GM12891 (cell line): Measurements from ENCODE around the gene TEX26.

Experiments used
- DNase-seq: peaks from one replicate; pipeline ENCODE4 v3.0.0; 2011; ENCODE audit warnings: low spot score; ENCODE audit not compliant: insufficient read length
- FAIRE-seq: peaks from 2 replicates; lab custom pipeline; 2011; peaks lifted over from hg19 to GRCh38; lab: Jason Lieb, UNC
- PAX5 ChIP-seq: IDR thresholded peaks from 2 replicates; pipeline ENCODE4 v1.6.1; 2011; ENCODE audit warnings: low read length, moderate library complexity, mild to moderate bottlenecking; ENCODE audit not compliant: insufficient read depth, severe bottlenecking
- POLR2A ChIP-seq: IDR thresholded peaks from 2 replicates; pipeline ENCODE4 v1.6.1; 2011; ENCODE audit warnings: low read depth, low read length, control low read depth
- POLR2AphosphoS5 ChIP-seq: IDR thresholded peaks from 2 replicates; pipeline ENCODE4 v1.6.1; 2011; ENCODE audit warnings: low read depth, low read length, control low read depth
- POU2F2 ChIP-seq: IDR thresholded peaks from 2 replicates; pipeline ENCODE4 v1.6.1; 2011; ENCODE audit warnings: low read depth, mild to moderate bottlenecking, control low read depth, low read length, moderate library complexity
- SPI1 ChIP-seq: IDR thresholded peaks from 2 replicates; pipeline ENCODE4 v1.6.1; 2011; ENCODE audit warnings: low read depth, low read length, control low read depth
- TAF1 ChIP-seq: IDR thresholded peaks from 2 replicates; pipeline ENCODE4 v1.6.1; 2011; ENCODE audit warnings: low read depth, low read length, control low read depth

The TEX26 gene

GRCh38 chr13:30985637-30986205 is 53.3 kb downstream of the TEX26 start:
- FAIRE-seq = no peak
- TF ChIP-seq POLR2A (no peak), PAX5 (no peak), POU2F2 (no peak), SPI1 (no peak), POLR2AphosphoS5 (no peak), TAF1 (no peak)
- DNase-seq = no peak

- TF ChIP-seq POU2F2 (no peak), POLR2AphosphoS5 (no peak)
- DNase-seq (no peak), FAIRE-seq (no peak)
Observed at GRCh38 chr13:30991184-30991583, 58.7 kb downstream of the TEX26 start.

GRCh38 chr13:30991922-30992321 is 59.5 kb downstream of the TEX26 start:
- DNase-seq = no peak
- FAIRE-seq = no peak
- TF ChIP-seq POLR2AphosphoS5 (no peak), POLR2A (no peak), SPI1 (no peak), POU2F2 (no peak), TAF1 (no peak)

DNA sequence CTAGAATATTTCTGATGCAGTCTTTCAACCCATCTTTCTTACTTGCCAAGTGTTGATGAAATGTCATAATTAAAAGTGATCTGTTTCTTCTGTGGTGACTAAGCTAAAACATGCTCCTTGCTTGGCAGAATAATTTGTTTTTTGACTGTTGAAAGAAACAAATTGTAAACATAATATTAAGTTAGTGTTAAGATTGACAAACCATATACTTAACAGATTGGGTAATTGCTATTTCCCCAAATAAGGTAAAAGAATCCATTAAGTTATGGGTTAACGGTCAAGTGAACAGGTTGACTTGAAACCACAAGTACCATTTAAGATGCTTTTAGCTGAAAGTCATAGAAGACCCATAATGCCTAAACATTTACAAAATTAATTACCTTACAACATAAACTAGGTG is 62.9 kb downstream of the TEX26 start:
- FAIRE-seq (no peak), DNase-seq (no peak)
- TF ChIP-seq POLR2A (no peak), PAX5 (no peak), POU2F2 (no peak), TAF1 (no peak), POLR2AphosphoS5 (no peak), SPI1 (no peak)

DNA sequence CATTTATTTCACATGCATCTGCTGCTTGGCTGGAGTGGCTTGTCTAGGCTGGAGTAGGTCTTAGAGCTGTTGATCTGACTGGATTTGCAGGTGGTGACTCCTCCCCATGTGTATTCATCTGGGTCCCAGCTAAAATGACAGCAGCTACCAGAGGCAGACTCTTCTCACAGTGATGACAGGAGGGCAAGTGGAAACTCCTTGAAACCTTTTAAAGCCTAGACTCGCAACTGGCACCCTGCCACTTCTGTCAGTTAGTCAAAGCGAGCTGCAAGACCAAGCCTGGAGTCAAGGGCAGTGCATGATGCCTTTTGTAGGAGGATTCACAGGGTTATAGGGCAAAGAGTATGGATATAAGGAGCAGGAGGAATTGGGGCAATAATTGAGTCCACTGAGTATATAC is 65.2 kb downstream of the TEX26 start:
- FAIRE-seq (no peak), DNase-seq (no peak)
- TF ChIP-seq PAX5 (no peak), POU2F2 (no peak), POLR2A (no peak), TAF1 (no peak), POLR2AphosphoS5 (no peak), SPI1 (no peak)

DNA sequence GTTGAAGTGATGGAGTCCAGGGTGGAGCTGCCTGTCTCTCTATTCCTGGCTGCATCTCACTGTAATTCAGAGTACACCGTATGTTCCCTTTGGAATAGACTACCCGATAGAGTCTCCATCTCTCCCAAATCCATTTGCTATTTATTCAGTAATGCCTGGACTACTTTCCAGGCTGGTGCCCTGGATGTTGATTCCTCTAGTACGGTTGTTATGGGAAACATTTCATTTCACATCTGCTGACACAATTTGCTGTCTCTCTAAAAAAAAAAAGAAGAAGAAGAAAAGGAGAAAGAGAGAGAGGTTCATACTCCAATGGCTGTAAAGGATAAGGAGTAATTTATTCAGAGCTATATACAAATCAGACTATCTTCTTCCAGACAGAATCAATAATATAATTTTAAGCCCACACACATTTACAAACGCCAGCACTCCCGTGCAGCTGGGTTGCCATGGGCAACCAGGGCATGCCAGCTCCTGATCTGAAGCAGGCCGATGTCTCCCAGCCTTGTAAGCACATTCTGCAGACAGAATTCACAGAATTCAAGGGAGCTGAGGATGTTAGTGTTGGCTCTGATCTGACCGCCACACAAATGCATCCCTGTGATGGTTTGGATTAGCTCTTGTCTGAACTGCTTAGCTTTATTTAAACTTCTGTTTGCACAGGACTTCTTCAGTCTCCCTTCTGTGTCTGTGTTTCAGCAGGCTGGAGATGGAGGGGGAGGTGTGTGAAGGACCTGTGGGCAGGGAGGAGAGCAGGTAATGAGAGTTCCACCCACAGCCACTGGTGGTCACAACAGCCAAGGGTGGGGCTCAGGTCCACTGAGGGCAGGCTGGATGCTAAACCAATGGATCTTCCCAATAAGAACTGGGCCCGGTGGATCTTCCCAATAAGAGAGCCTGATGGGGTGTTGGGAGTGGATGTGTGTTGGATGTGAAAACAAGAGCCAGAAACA is 66.0 kb downstream of the TEX26 start:
- TF ChIP-seq POLR2AphosphoS5 (no peak), PAX5 (no peak), POLR2A (no peak), TAF1 (no peak), SPI1 (no peak), POU2F2 (no peak)
- DNase-seq (no peak), FAIRE-seq (no peak)

DNA sequence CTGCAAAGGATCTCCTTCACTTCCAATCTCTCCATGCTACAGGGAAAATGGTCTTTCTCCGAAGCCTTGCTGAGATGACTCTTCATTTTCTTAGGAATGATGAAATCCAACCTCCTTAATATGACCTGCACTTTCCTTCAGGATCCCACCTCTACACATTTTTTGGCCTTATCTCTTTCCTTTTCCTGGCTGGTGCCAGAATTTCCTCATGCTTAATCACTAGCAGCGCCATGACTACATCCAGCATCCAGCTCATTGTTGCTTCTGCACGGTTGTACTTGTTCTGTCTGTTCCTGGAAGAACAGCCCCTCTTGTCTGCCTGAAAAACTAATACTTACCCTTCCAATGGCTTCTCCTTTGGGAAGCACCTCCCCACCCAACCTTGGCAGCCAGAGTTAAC is 68.4 kb downstream of the TEX26 start:
- FAIRE-seq (no peak), DNase-seq (no peak)
- TF ChIP-seq POLR2AphosphoS5 (no peak), POU2F2 (no peak), POLR2A (no peak), PAX5 (no peak), SPI1 (no peak), TAF1 (no peak)

DNA sequence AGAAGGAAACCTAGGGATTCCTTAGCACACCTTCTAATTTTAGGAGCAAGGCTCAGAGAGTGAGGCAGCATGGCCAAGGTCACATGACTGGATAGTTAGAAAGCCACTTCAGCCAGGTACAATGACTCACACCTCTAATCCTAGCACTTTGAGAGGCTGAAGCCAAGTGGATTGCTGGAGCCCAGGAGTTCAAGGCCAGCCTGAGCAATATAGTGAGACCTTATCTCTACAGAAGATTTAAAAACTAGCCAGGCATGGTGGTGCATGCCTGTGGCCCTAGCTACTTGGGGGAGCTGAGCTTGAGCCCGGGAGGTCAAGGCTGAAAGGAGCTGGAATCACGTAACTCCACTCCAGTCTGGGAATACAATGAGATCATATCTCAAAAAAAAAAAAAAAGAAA is 69.2 kb downstream of the TEX26 start:
- TF ChIP-seq TAF1 (no peak), POLR2AphosphoS5 (no peak), SPI1 (no peak), PAX5 (no peak), POLR2A (no peak), POU2F2 (no peak)
- DNase-seq = no peak
- FAIRE-seq = no peak

GRCh38 chr13:31005066-31005465 is 72.6 kb downstream of the TEX26 start:
- FAIRE-seq = no peak
- TF ChIP-seq PAX5 (no peak), TAF1 (no peak), POLR2AphosphoS5 (no peak), POU2F2 (no peak), SPI1 (no peak), POLR2A (no peak)

More at GRCh38 chr13:31005066-31005465, 72.6 kb downstream of the TEX26 start:
- DNase-seq = no peak
